ENCODE measurements around the gene CHST9. TPM values are rescaled to one million over a fixed set of nuclear protein-coding genes. Genes with fewer than 3 reads are reported as not detected.
"Not testable (repeated sequence)": the region's sequence is repeated elsewhere in the genome, so short reads cannot be mapped to it uniquely, and the experiment has no call there.

Gene CHST9
- total RNA-seq, 1 donor: not detected

DNA sequence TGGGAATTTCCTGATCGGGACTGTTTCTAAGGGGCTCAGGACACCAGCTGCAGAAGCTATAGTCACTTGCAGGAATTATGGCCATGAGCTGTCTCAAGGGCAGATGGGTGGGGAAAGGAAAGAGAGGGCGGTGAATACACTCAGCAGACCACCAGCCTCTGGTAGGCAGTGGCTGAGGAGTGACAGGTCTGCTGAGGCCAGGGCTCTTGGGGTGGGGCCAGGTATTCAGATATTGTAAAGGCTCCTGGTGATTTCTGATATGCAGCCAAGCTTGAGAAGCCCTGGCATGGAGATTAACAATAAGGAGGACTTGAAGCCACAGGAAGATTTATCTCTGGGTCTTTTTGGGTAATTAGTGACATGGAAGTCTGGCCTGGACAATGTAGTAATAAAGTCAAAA lies 174.3 kb downstream of the CHST9 start:
- no peak for DNase-seq (ENCODE audit: low read depth in 2 of 3, low spot score in 2 of 3)

- DNase-seq (ENCODE audit: low read depth in 2 of 3, low spot score in 2 of 3): no peak
Observed at GRCh38 chr18:27009293-27009692, 175.8 kb downstream of the CHST9 start.

DNA sequence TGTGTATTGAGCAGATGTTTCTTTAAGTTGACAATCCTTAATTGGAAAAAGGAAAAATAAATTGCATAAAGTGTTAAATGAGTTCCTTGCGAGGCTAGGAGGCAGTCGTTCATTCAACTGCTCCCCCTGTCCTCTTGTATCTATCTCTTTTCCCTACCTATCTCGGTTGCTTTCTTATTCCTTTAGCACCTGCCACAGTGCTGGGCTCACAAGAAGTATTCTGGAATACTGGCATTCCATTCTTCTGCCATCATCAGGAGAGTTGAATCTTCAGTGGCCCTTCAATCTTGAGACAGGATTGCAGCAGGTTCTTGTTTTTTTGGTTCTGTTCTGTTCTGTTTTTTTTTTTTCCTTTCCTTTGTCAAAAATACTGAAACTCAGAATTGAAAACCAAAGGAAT lies 176.5 kb downstream of the CHST9 start:
- DNase-seq (ENCODE audit: low read depth in 2 of 3, low spot score in 2 of 3): no peak

DNA sequence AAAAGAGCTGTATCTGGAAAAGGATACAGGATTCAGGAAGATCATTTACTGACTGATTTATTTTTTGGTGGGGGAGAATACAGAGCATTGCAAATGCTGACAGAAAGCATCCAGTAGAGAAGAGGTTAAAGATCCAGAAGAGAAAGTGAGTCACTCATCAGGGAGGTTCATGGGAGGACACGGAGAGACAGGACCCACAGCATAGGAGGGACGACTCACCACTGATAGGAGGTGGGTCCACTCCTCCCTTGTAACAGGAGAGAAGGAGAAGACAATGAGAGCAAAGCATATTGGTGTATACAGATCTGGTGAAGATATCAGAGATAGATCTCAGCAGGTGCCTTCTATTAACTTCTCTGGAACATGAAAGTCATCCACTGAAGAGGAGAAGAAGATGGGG lies 177.2 kb downstream of the CHST9 start:
- DNase-seq (ENCODE audit: low read depth in 2 of 3, low spot score in 2 of 3): no peak

DNA sequence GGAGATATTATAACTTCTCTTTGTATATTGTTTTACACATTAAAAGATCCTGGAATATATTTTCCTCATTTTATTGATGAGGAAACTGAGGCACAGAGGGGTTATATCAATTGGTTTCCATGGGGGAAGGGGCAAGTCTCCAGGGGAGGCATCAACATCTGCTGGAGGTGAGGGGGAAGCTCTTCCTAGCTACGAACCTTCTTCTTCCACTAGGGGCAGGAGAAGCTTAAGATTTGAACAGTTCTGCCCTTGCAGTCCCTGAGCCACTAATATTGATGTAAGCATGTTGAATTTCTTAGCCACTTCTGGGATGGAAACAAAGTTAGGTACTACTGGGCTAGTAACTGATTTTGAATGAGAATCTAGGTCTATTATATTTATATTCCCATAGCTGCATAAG lies 179.5 kb downstream of the CHST9 start:
- peak in 2 of 3 donors; percentile 9 to 21 for DNase-seq (ENCODE audit: low read depth in 2 of 3, low spot score in 2 of 3)

DNA sequence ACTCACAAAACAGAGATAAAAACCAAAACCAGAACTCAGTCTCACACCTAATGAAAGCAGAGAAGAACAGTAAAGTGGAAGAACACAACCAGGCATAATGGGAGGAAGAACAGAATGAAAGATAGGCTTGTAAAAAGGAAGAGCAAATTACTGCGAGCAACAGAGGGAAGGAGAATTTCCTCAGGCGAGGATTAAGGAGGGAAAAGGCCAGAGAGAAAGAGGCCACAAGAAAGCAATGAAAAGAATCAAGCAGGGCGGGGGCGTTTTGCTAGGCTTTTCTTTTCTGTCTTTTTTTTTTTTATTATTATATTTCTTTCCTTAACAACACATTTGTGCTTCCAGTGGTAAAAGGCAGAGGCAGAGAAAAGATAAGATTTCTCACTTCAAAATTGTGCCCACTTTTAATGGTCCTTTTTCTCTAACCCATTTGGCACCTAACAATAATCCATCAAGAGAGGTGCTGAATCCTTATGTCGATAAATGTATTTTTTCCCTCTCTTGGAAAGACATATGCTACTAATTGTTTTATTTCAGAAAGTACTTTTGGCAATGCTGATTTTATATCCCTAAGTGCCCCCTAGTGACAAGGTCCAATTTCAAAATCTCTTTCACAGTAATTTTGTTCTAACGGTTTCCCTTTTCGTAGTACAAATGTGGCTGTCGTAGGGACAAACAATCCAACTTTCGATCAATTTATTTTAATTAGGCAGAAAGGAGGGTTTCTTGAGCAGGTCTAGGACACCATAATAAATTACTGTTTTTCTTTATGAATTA lies 180.9 kb downstream of the CHST9 start:
- peak in 1 of 3 donors; percentile 25 for DNase-seq (ENCODE audit: low read depth in 2 of 3, low spot score in 2 of 3)

GRCh38 chr18:26999797-27000196 lies 185.3 kb downstream of the CHST9 start:
- no peak for DNase-seq (ENCODE audit: low read depth in 2 of 3, low spot score in 2 of 3)

DNA sequence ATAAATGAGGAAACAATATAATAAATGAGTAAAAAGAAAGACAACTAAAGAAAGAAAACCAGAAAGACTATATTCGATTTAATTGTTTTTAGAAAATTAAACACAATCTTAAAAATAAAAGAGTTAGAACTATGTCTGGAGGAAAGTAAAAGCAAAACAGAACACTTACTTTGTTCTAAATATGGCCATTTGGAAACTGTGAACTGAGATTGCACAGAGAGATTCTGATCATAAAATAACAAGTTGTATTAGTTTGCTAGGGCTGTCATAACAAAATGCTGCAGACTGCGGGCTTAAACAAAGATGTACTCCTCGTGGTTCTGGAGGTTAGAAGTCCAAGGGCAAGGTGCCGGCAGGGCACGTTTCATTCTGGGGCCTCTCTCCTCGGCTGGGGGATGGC lies 191.5 kb downstream of the CHST9 start:
- DNase-seq (ENCODE audit: low read depth in 2 of 3, low spot score in 2 of 3): no peak

- no peak for DNase-seq (ENCODE audit: low read depth in 2 of 3, low spot score in 2 of 3)
Observed at GRCh38 chr18:26992926-26993325, 192.2 kb downstream of the CHST9 start.

GRCh38 chr18:26989842-26990241 lies 195.3 kb downstream of the CHST9 start:
- no peak for DNase-seq (ENCODE audit: low read depth in 2 of 3, low spot score in 2 of 3)

GRCh38 chr18:26981360-26982082 lies 203.6 kb downstream of the CHST9 start:
- DNase-seq (ENCODE audit: low read depth in 2 of 3, low spot score in 2 of 3): no peak

DNA sequence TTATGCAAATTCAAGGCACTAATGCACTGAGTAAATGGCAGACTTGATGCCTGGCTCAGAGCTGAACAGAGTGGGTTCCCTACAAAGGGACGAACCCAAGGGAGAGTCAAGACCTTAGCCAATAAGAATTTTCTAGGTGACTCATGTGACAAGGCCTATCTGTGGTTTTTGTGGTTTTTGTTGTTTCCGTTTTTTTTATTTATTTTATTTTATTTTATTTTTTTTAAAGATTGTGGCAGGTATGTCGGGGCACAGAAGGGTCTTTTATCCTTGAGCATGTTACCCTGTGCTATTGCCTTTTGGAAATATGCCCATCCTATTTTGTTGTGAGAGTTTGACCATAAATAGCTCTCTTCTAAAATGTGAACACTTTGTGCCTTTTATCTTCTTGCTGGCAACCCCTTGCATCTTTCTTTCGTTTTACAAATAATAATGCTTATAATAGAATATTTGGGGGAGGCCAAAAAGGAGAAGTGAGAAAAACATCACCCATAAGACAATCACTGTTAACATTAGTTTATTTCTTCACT lies 206.2 kb downstream of the CHST9 start:
- no peak for DNase-seq (ENCODE audit: low read depth in 2 of 3, low spot score in 2 of 3)

DNA sequence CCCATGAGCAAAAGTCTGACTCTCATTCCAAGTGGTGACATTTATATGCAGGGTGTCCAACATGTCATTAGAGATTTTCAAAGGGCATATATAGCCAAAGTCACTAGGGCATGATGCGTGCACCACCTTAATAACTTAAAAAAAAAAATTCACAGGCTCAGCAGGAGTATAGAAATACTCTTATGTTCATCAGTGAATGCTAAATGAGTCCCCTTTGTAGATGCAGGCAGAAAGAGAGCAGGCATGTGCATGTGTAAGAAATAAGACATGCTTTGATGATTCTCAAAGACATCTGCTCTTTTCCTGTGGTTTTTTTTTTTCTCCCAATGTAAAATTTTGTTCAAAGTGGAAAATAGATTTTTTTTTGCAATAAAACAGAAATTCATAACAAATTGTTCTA lies 207.3 kb downstream of the CHST9 start:
- DNase-seq (ENCODE audit: low read depth in 2 of 3, low spot score in 2 of 3): no peak

- DNase-seq (ENCODE audit: low read depth in 2 of 3, low spot score in 2 of 3): no peak
Observed at GRCh38 chr18:26976206-26976605, 208.9 kb downstream of the CHST9 start.

- not testable (repeated sequence) for DNase-seq (ENCODE audit: low read depth in 2 of 3, low spot score in 2 of 3)
Observed at GRCh38 chr18:26972549-26972948, 212.6 kb downstream of the CHST9 start.

GRCh38 chr18:26971409-26971808 lies 213.7 kb downstream of the CHST9 start:
- DNase-seq (ENCODE audit: low read depth in 2 of 3, low spot score in 2 of 3): no peak

- no peak for DNase-seq (ENCODE audit: low read depth in 2 of 3, low spot score in 2 of 3)
Observed at GRCh38 chr18:26970637-26971036, 214.5 kb downstream of the CHST9 start.

- DNase-seq (ENCODE audit: low read depth in 2 of 3, low spot score in 2 of 3): no peak
Observed at GRCh38 chr18:26965206-26965605, 219.9 kb downstream of the CHST9 start.

DNA sequence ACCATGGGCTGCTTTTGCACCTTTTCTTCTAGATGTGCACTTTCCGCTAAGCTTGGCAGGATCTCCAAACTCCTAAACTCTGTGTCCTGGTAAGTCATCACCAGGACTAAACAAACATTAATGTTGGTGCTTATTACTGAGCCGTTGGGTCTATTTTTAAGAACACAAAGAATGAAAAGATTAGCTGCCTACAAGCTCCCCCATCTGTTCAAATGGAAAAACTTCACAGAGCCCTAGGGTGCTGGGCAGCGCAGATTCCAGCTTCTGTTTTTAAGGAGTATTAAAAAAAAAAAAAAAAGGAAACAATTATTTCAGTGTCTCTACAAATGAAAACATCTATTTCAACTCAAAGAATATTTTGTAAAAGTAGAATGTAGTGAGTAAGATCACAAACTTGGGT lies 221.8 kb downstream of the CHST9 start:
- peak in 2 of 3 donors; percentile 5 to 48 for DNase-seq (ENCODE audit: low read depth in 2 of 3, low spot score in 2 of 3)

DNA sequence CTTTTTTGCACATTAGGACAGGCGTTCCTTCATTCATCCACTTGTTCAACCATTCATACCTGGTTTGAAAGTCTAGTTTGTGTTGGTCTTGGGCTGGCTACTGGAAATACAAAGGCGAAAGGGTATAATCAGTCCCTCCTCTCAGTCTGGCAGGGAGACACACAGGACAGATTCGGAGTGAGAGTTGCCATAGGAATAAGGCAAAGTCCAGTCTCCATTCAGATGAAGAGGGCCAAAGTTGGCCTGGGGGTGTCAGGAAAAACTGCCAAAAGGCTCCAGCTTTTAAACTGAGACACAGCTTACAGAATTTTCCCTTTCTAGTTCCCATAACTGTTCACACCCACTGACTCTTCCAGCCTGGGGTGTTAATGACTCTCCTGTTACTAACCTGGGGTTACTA lies 223.3 kb downstream of the CHST9 start:
- DNase-seq (ENCODE audit: low read depth in 2 of 3, low spot score in 2 of 3): no peak

DNA sequence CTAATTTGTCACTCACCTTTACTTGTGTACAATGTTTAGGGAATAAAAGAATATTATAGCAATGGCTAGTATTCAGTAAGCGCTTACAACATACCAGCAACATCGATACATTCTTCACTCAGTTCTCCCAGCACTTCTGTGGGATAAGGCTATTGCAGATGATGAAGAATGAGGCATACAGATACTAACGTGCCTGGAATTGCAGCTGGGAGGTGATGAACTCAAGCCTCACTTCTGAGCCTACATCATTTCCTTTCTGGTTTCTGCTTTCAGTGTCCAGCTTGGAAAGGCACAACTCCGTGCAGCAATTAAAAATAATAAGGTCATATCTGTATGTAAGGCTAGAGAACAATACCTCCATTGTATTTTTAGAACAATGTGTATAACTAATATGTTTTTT lies 224.2 kb downstream of the CHST9 start:
- DNase-seq (ENCODE audit: low read depth in 2 of 3, low spot score in 2 of 3): no peak

GRCh38 chr18:26956863-26957262 lies 228.2 kb downstream of the CHST9 start:
- peak in 1 of 3 donors; percentile 10 for DNase-seq (ENCODE audit: low read depth in 2 of 3, low spot score in 2 of 3)

Measured in hematopoietic multipotent progenitor cell (in vitro differentiated cells).